Rectal smooth muscle tissue (tissue), 1 donor: ENCODE measurements around the gene KLF15.
"Not testable (repeated sequence)": the region's sequence is repeated elsewhere in the genome, so short reads cannot be mapped to it uniquely, and the experiment has no call there.

Experiments used
- H3K27ac ChIP-seq: one replicate; pipeline ENCODE4 v1.7.0; 2013; ENCODE audit warnings: low read depth, low read length, inconsistent platforms
- H3K27me3 ChIP-seq: one replicate; pipeline ENCODE4 v1.7.0; 2013; ENCODE audit warnings: low read length; ENCODE audit not compliant: control insufficient read depth, insufficient read depth
- H3K36me3 ChIP-seq: one replicate; pipeline ENCODE4 v1.7.0; 2013; ENCODE audit warnings: low read length; ENCODE audit not compliant: control insufficient read depth, insufficient read depth
- H3K4me1 ChIP-seq: one replicate; pipeline ENCODE4 v1.7.0; 2013; ENCODE audit warnings: low read length; ENCODE audit not compliant: control insufficient read depth, insufficient read depth
- H3K4me3 ChIP-seq: one replicate; pipeline ENCODE4 v1.7.0; 2013; ENCODE audit warnings: low read length
- H3K9ac ChIP-seq: one replicate; pipeline ENCODE4 v1.7.0; 2013; ENCODE audit warnings: low read length

The KLF15 gene

GRCh38 chr3:126338790-126339288 lies 18.4 kb downstream of the KLF15 start:
- Histone ChIP-seq H3K27me3 (no peaks in the 10 kb centered on the region), H3K4me3 (no peak overlapping the region), H3K27ac (no peak overlapping the region), H3K36me3 (no peaks in the 10 kb centered on the region), H3K9ac (no peak overlapping the region), H3K4me1 (no peaks in the 10 kb centered on the region)

DNA sequence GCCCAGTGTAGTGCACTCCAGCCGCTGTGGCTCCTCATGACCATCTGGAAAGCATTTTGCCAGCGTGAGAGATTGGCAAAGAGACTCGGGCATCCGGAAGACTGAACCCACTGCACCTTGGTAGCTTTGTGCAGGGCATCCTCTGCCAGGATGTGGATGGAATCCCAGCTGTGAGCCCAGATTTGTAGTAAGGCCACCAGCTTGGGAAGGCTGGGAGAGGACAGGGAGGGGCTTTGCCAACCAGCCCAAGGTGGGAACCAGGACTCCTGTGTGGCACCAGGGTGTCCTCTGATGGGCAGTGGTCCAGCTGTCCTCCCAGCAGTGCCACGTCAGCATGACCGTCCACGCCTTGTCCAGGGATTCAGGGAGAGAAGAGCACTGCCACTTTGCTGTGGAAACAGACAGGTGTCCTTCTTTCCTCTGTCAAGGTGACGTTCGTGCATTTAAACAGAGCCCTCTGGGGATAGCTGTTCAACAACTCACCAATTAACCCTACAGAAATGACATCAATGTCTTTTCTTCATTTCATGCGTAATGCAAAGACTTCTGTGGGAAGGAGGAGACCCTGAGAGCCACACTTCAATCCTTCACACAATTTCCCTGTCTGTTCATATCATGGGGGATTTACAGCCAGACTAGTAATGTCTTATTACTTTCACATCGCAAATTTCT lies 19.1 kb downstream of the KLF15 start:
- no peaks in the 10 kb centered on the region for H3K4me1 ChIP-seq
- no peaks in the 10 kb centered on the region for H3K27me3 ChIP-seq
- no peak overlapping the region for H3K9ac ChIP-seq
- no peak overlapping the region for H3K4me3 ChIP-seq
- no peak overlapping the region for H3K27ac ChIP-seq
- no peaks in the 10 kb centered on the region for H3K36me3 ChIP-seq

- not testable (repeated sequence) for H3K9ac ChIP-seq, H3K27me3 ChIP-seq, H3K36me3 ChIP-seq, H3K4me1 ChIP-seq, H3K4me3 ChIP-seq, H3K27ac ChIP-seq
Observed at GRCh38 chr3:126331812-126332336, 25.3 kb downstream of the KLF15 start.

DNA sequence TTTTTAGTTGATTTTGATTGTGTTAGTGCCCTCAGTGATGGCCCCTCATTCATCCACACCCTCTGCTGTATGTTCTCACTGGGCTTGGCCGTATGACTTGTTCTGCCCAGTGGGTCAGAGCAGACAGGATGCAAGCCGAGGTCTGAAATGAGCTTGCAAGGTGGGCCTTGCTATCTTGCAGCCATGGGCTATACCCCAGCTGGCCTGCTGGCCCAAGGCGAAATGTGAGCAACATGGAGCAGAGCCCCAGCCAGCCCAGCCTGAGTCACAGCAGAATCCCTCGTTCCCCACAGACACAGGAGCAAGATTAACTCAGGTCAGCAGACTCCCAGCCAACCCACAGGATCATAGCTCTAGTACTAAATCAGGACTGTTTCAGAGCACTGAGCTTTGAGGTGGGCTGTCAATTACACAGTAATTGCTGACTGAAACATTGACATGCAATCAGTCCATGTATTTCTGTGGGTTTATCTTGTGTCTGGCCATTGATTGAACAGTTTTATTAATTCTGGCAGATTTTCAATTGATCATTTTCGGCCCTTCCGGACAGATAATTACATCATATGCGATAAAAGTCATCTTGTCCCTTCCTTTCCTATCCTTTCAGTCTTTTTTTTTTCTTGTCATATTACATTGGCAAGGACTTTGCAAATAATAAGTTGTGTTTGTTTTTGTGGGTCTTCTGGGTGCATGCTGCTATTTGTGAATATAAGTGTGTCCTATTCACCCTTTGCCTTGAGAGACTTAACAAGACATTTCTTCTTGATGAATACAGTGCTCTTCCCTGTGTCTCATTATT lies 27.1 kb downstream of the KLF15 start:
- H3K4me3 ChIP-seq, result no peak overlapping the region
- no peaks in the 10 kb centered on the region for H3K27me3 ChIP-seq
- no peak overlapping the region for H3K9ac ChIP-seq
- H3K36me3 ChIP-seq, result no peaks in the 10 kb centered on the region
- no peaks in the 10 kb centered on the region for H3K4me1 ChIP-seq
- H3K27ac ChIP-seq, result no peak overlapping the region

DNA sequence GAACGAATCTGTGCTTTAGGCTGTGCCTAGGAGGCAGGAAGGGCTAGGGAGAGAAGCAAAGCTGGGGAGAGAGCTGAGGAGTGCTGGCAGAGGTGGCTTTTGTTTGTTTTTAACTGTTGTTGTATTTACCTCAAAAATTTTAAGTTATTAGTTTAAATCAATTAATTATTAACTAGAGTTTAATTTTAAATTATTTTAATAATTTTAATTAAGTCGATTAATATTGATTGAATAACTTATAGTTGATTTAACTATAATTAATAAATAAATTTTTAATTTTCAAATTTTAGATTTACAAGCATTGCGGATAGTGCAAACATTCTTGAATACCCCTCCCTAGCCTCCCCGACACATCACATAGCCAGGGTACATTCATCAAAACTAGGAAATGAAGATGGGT lies 30.6 kb downstream of the KLF15 start:
- Histone ChIP-seq H3K27me3 (no peaks in the 10 kb centered on the region), H3K36me3 (no peaks in the 10 kb centered on the region), H3K4me3 (no peak overlapping the region), H3K4me1 (no peaks in the 10 kb centered on the region), H3K27ac (no peak overlapping the region), H3K9ac (no peak overlapping the region)

- no peaks in the 10 kb centered on the region for H3K36me3 ChIP-seq
- no peak overlapping the region for H3K4me3 ChIP-seq
- no peak overlapping the region for H3K9ac ChIP-seq
- H3K27me3 ChIP-seq, result no peaks in the 10 kb centered on the region
- no peak overlapping the region for H3K27ac ChIP-seq
- no peaks in the 10 kb centered on the region for H3K4me1 ChIP-seq
Observed at GRCh38 chr3:126322181-126322967, 34.8 kb downstream of the KLF15 start.

- Histone ChIP-seq H3K36me3 (no peaks in the 10 kb centered on the region), H3K27ac (no peak overlapping the region), H3K27me3 (no peaks in the 10 kb centered on the region), H3K4me1 (no peaks in the 10 kb centered on the region), H3K4me3 (no peak overlapping the region), H3K9ac (no peak overlapping the region)
Observed at GRCh38 chr3:126321490-126321889, 35.7 kb downstream of the KLF15 start.

GRCh38 chr3:126320517-126321293 lies 36.5 kb downstream of the KLF15 start:
- Histone ChIP-seq H3K4me1 (peaks cover under 1% of the 10 kb centered on the region), H3K9ac (no peak overlapping the region), H3K27ac (no peak overlapping the region), H3K4me3 (no peak overlapping the region), H3K36me3 (no peaks in the 10 kb centered on the region), H3K27me3 (peaks cover 2% of the 10 kb centered on the region)

DNA sequence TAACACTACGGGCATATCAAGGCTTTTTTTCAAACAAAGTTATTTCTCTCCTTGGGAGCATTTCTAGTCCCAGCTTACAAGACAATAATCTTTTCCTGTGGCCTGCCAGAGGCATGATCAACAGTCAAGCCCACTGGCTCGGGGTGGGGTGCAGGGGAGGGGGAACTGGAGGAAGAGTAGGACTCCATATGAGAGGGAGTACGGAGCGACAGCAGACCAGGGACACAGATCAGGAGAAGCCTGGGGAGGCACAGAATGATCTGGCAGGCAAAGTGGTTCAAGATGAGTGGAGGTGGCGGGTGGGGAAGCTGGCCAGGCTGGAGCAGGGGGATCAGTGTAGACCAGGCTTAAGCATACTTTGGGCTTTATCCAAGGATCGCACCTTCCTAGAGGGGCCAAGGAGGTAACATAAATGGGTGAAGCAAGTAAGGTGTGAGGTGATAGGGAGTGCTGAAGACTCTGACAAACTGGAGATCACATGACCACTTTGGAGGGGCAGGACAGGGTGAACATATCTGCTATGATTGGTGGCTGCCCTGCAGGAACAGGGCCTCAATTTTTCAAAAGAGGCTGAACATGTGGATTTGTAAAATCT lies 37.4 kb downstream of the KLF15 start:
- Histone ChIP-seq H3K4me1 (peaks cover 2% of the 10 kb centered on the region), H3K27ac (no peak overlapping the region), H3K36me3 (no peaks in the 10 kb centered on the region), H3K4me3 (no peak overlapping the region), H3K27me3 (peaks cover 2% of the 10 kb centered on the region), H3K9ac (no peak overlapping the region)

DNA sequence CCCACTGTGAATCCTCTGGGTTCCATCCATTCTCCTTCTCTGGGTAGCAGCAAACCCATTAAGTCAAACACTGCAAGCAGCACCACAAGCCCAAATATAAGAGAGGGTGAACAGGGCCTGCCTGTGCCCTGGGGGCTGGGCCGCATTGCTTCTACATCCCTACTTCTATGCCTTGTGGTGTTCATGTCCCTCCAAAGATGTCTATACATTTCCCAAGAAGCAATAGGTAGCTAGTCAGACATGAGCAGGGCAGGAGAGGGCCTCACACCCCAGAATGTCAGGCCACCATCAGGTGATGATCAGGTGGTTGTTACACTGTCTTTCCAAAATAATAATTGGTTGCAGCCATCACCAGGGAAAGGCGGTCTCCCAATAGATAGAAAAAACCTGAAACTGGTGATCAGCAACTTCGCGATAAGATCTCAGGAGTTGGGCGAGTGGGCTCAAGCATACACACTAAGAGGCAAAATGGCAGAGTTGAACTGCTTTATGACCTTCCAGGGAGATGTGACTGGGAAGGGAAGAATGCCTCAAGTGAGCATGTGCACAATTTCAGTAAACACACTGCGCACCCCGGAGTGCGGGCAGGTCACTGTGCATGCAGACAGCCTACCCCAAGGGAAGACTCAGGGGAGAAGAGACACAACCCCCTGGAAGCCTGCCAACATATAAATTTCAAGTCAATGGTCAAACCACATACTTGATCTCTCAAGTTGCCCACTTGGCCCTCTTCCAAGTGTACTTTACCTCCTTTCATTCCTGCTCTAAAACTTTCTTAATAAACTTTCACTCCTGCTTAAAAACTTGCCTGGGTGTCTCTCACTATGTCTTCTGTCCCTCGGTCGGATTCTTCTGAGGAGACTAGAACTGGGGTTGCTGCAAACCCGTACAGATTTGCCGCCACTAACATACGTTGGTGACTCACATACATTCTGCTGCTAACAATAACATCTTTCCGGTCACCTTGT lies 39.9 kb downstream of the KLF15 start:
- no peak overlapping the region for H3K27ac ChIP-seq
- H3K4me3 ChIP-seq, result no peak overlapping the region
- H3K27me3 ChIP-seq, result peaks cover 2% of the 10 kb centered on the region
- H3K9ac ChIP-seq, result no peak overlapping the region
- peaks cover 2% of the 10 kb centered on the region for H3K4me1 ChIP-seq
- no peaks in the 10 kb centered on the region for H3K36me3 ChIP-seq

GRCh38 chr3:126316501-126316939 lies 40.7 kb downstream of the KLF15 start:
- Histone ChIP-seq H3K4me1 (peaks cover 2% of the 10 kb centered on the region), H3K4me3 (no peak overlapping the region)

More at GRCh38 chr3:126316501-126316939, 40.7 kb downstream of the KLF15 start:
- Histone ChIP-seq H3K27me3 (peaks cover 2% of the 10 kb centered on the region), H3K27ac (no peak overlapping the region), H3K36me3 (no peaks in the 10 kb centered on the region), H3K9ac (no peak overlapping the region)
